Gastrocnemius medialis (tissue), 4 donors: ENCODE measurements around the gene DBET.
"Not testable (repeated sequence)": the region's sequence is repeated elsewhere in the genome, so short reads cannot be mapped to it uniquely, and the experiment has no call there.

Experiments
- POLR2A ChIP-seq, 2 donors: fragments of 450-650 bp; IDR thresholded peaks; one replicate each; pipeline ENCODE4 v1.6.1; 2017; ENCODE audit warnings: antibody characterized with exemption in 2 of 2, mild to moderate bottlenecking in 2 of 2, moderate library complexity in 2 of 2
- TF ChIP-seq, protein P1 (sequence below), 5 experiments: fragments of 450-650 bp in 3 of 5; fragments of 200-600 bp in 2 of 5; sonication (generic) in 2 of 5; IDR thresholded peaks in 4 of 5; conservative IDR thresholded peaks in 1 of 5; 1 replicate in 4 of 5; 2 replicates in 1 of 5; pipeline ENCODE4 v1.5.1; 2016 to 2019; ENCODE audit warnings: antibody characterized with exemption in 5 of 5, mild to moderate bottlenecking in 3 of 5, moderate library complexity in 3 of 5

DNA sequence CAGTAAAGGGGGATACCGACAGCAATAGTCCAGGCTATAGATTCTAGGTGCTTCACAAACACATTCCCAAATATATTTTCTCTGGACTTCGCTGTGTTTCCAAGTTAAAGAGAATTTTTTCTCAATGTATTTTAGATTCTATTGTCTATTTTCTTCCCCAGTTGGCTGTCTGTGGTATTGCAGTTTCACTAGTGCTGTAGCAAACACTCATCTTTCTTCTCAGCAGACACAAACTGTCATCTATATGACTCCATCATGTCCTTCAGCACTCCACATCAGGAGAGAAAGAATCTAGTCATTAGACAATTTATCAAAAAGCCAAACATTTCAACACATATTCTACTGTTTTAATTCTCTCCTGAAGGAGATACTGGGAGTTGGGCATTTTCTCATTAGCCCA, at the start of gene DBET:
- TF ChIP-seq, protein P1, sequence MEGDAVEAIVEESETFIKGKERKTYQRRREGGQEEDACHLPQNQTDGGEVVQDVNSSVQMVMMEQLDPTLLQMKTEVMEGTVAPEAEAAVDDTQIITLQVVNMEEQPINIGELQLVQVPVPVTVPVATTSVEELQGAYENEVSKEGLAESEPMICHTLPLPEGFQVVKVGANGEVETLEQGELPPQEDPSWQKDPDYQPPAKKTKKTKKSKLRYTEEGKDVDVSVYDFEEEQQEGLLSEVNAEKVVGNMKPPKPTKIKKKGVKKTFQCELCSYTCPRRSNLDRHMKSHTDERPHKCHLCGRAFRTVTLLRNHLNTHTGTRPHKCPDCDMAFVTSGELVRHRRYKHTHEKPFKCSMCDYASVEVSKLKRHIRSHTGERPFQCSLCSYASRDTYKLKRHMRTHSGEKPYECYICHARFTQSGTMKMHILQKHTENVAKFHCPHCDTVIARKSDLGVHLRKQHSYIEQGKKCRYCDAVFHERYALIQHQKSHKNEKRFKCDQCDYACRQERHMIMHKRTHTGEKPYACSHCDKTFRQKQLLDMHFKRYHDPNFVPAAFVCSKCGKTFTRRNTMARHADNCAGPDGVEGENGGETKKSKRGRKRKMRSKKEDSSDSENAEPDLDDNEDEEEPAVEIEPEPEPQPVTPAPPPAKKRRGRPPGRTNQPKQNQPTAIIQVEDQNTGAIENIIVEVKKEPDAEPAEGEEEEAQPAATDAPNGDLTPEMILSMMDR (IDR thresholded peaks at IDR 0.05 in 4 of 5, conservative IDR thresholded peaks at IDR 0.05 in 1 of 5) = not testable (repeated sequence)
- TF ChIP-seq POLR2A (IDR thresholded peaks at IDR 0.05) = not testable (repeated sequence)
